DMS53 treated with DMSO at 0.1 percent for 48 hours (cell line): ENCODE data around the gene RAB6C.
"Not testable (repeated sequence)": the region's sequence is repeated elsewhere in the genome, so short reads cannot be mapped to it uniquely, and the experiment has no call there.

Source experiments
- DNase-seq: peaks from one replicate; lab custom pipeline; 2025; ENCODE audit not compliant: unreplicated experiment; lab: John Stamatoyannopoulos, UW

RAB6C gene

DNA sequence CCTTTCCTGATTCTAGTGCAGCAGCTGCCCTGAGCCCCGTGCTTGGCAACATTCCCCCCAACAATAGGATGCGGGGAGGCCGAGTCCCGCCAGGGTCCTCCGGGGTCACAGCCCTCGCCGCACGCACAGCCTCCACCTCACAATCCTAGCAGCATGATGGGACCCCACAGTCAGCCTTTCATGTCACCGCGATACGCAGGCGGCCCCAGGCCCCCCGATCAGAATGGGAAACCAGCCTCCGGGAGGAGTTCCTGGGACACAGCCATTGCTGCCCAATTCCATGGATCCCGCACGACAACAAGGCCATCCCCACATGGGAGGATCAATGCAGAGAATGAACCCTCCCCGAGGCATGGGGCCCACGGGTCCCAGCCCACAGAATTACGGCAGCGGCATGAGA is 13.7 kb downstream of the RAB6C start:
- DNase-seq: not testable (repeated sequence)

DNA sequence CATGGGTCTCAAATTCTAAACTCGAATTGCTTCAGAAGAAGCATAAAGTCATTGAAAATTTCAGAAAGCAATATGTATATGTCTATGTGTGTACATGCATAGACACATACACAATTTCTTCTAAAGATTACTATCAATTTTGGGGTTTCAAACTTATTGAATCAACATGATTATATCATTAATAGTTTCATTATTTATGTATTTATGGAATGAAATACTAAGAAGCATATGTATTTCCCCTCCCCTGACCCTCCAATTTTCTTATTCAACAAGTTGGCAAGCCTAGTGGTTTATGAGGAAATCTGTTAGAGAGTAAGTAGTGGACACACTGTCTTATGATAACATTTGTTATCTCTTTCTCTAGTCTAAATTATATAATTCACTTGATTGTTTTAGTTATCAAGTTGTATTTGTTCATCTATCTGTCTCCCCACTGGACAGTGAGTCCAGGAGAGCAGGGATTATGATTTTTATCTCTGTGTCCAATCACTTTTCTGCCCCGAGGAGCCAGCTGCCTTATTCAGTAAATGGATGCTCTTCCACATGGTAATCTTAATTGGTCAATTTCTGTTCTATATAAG is 17.3 kb downstream of the RAB6C start:
- not testable (repeated sequence) for DNase-seq

GRCh38 chr2:129998771-129999170 is 19.3 kb downstream of the RAB6C start:
- DNase-seq: not testable (repeated sequence)

DNA sequence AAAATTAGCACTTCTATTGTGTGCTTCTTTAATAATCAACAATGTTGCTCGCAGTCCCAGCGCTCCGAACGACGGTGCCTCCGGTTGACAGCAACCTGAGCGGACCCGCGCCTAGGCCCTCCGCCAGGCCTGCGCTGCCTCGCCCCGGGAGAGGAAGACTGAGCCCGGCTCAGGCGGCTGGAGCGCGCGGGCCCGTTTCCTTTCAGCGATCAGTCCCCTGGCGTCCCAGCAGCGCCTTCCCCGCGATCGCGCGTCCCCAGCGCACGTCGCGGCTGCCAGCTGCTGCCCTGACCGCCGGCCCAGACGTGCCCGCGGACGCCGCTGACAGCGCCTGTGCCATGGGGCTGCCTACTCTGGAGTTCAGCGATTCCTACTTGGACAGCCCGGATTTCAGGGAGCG is 26.4 kb downstream of the RAB6C start:
- DNase-seq: not testable (repeated sequence)

DNA sequence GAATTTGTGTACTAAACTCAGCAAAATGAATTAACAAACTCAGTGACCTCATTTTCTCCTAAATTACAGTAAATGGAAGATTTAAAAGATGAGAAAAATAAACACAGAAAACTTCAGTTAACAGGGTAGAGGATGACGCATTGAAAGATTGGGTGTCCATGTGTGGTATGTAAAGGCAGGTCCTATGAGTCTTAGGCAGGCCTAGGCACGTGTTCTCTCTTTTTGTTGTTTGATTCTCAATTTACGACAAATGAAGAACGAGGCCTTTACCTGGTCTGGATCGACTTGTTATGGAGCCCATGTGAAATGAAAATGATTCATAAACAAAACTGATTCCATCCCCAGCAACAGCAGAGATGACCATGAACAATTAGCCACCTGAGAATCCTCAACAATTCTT is 37.2 kb downstream of the RAB6C start:
- not testable (repeated sequence) for DNase-seq

DNA sequence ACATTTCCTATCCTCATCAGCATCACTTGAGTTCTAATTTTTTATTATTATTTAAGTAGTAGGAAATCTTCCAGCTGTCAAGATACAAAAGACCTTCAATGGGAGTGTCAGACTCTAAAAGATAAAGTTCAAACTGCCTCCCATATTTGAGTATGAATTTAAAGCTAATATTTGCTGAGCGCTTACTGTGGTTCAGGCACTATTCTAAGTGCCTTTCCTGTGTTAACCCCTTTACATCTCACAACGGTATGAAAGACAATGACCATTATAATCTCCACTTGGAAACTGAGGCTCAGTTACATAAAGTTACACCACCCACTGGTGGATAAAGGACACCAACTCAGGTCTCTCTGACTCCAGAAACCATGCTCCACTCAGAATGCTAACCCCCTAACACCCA is 39.9 kb downstream of the RAB6C start:
- no peak for DNase-seq

DNA sequence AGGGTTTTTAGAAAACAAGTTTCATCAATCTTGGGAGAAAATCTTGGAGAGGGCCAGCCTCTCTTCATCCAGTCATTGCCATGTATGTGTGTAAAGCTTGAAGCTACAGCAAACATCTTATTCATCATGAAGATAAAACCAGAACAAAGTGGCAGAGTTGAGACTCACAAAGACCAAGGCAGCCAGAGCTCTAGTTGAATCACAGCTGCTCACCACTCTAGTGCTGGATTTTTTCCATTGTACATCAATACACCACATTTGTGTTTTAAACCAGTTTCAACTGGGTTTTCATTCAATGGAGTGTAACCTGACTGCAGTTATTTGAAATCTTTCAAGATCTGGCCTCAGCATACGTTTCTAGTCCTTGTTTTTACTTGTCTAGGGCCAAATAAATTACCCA is 40.6 kb downstream of the RAB6C start:
- DNase-seq: not testable (repeated sequence)

GRCh38 chr2:130025931-130026330 is 46.5 kb downstream of the RAB6C start:
- DNase-seq: not testable (repeated sequence)
